Measurements from ENCODE around the gene RGS19.

- TF ChIP-seq CTCF (conservative IDR thresholded peaks at IDR 0.05; ENCODE audit: low read depth, low read length) (no peak), EZH2 (IDR thresholded peaks at IDR 0.05; ENCODE audit: borderline replicate concordance, low read depth, low read length, poor library complexity, severe bottlenecking) (no peak)
These were observed 24.8 kb upstream of the RGS19 start for GRCh38 chr20:64103871-64104666.
